C4-2B (cell line): Measurements from ENCODE around the gene PARD3.

Source experiments
- H3K27ac ChIP-seq: fragments of 450-650 bp; 2 replicates; pipeline ENCODE4 v1.5.1; 2017
- CTCF ChIP-seq: fragments of 450-650 bp; conservative IDR thresholded peaks from 2 replicates; pipeline ENCODE4 v1.5.1; 2017; ENCODE audit warnings: mild to moderate bottlenecking
- ZFX ChIP-seq: fragments of 450-650 bp; IDR thresholded peaks from 2 replicates; pipeline ENCODE4 v1.6.1; 2017

The PARD3 gene

GRCh38 chr10:34423673-34424625 is 391.1 kb downstream of the PARD3 start:
- H3K27ac ChIP-seq: no peak overlapping the region
- TF ChIP-seq CTCF: no peak
- TF ChIP-seq ZFX: no peak

GRCh38 chr10:34420795-34421194 is 394.3 kb downstream of the PARD3 start:
- TF ChIP-seq CTCF: no peak
- no peak for TF ChIP-seq ZFX

GRCh38 chr10:34420273-34420672 is 394.8 kb downstream of the PARD3 start:
- TF ChIP-seq CTCF (no peak), ZFX (no peak)
- no peak overlapping the region for H3K27ac ChIP-seq

More at GRCh38 chr10:34420795-34421194, 394.3 kb downstream of the PARD3 start:
- H3K27ac ChIP-seq: no peak overlapping the region

GRCh38 chr10:34415039-34415438 is 400.1 kb downstream of the PARD3 start:
- TF ChIP-seq ZFX (no peak), CTCF (no peak)
- peak overlapping the region; percentile 45; the same call in 1 of the 2 replicates for H3K27ac ChIP-seq

- TF ChIP-seq ZFX: no peak
- TF ChIP-seq CTCF: no peak
Measured at GRCh38 chr10:34413756-34414587, 401.1 kb downstream of the PARD3 start.

GRCh38 chr10:34413214-34413613 is 401.9 kb downstream of the PARD3 start:
- TF ChIP-seq ZFX (no peak), CTCF (no peak)
- no peak overlapping the region for H3K27ac ChIP-seq

More at GRCh38 chr10:34413756-34414587, 401.1 kb downstream of the PARD3 start:
- peak overlapping the region; percentile 16; the same call in 1 of the 2 replicates for H3K27ac ChIP-seq

GRCh38 chr10:34408956-34409355 is 406.1 kb downstream of the PARD3 start:
- TF ChIP-seq CTCF (no peak), ZFX (no peak)
- H3K27ac ChIP-seq: no peak overlapping the region
